WTC11 (cell line): ENCODE measurements around the gene COX6B2.

ENCODE experiments used
- CTCF ChIP-seq: fragments of 200-600 bp; IDR thresholded peaks from 2 replicates; pipeline ENCODE4 v1.8.0; 2022; ENCODE audit warnings: antibody characterized with exemption
- ELF4 ChIP-seq: sonication (generic); formaldehyde crosslinking; IDR thresholded peaks from 2 replicates; pipeline ENCODE4 v1.8.1; 2022; ENCODE audit warnings: low read depth, mild to moderate bottlenecking, moderate library complexity, missing genetic modification reagents
- NR1H2 ChIP-seq: sonication (generic); formaldehyde crosslinking; IDR thresholded peaks from 2 replicates; pipeline ENCODE4 v1.9.0; 2021; ENCODE audit warnings: mild to moderate bottlenecking, moderate library complexity, missing genetic modification reagents
- SP1 ChIP-seq: sonication (generic); formaldehyde crosslinking; conservative IDR thresholded peaks from 2 replicates; pipeline ENCODE4 v1.8.1; 2022; ENCODE audit warnings: missing genetic modification reagents
- ZNF232 ChIP-seq: sonication (generic); formaldehyde crosslinking; IDR thresholded peaks from 2 replicates; pipeline ENCODE4 v1.8.0; 2022; ENCODE audit warnings: mild to moderate bottlenecking, missing genetic modification reagents

- no peak for TF ChIP-seq SP1
- no peak for TF ChIP-seq CTCF
- TF ChIP-seq ZNF232, result no peak
- no peak for TF ChIP-seq ELF4 (CRISPR knock-in tag)
- TF ChIP-seq NR1H2 (CRISPR knock-in tag), result no peak
Measured at GRCh38 chr19:55305983-55306562, 48.4 kb downstream of the COX6B2 start.
